ENCODE results near the gene TRIP12.

DNA sequence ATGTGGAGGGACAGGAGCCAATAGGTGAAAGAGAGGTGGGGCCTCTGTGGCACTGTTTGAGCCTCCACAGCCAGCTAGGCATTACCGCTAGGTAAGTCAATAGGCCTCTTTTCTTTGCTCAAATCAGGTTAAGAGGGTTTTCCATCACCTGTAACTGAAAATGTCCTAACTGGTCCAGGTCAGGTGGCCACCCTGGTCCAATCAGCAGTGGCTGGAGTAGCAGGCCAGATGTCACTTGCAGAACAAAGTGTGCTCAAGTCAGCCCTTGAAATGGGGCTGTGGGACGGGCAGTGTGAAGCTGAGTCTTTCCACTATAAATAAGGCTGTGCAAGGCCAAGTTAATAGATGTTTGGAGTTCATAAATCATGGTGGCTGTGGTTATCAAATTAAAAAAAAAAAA, 21.4 kb upstream of the TRIP12 start:
- no peak for TF ChIP-seq YY1 (IDR thresholded peaks at IDR 0.05; ENCODE audit: insufficient read depth, insufficient read length)
- no peak for TF ChIP-seq ZNF274 (IDR thresholded peaks at IDR 0.05; ENCODE audit: low read depth, low read length)
- TF ChIP-seq SUZ12 (IDR thresholded peaks at IDR 0.05; ENCODE audit: extremely low read depth, insufficient read depth, insufficient read length), result no peak
